HEK293 (cell line): ENCODE measurements around the gene SHOC2.

Experiments
- IKZF3 ChIP-seq: fragments of 450-650 bp; IDR thresholded peaks from 2 replicates; pipeline ENCODE4 v1.5.0; 2018; ENCODE audit warnings: missing biosample characterization, mild to moderate bottlenecking, missing genetic modification characterization, moderate library complexity
- ZNF24 ChIP-seq: fragments of 450-650 bp; formaldehyde crosslinking; IDR thresholded peaks from 2 replicates; pipeline ENCODE4 v1.5.1; 2016; ENCODE audit warnings: missing biosample characterization, missing genetic modification characterization
- TF ChIP-seq, protein P1 (sequence below): fragments of 450-650 bp; formaldehyde crosslinking; IDR thresholded peaks from 2 replicates; pipeline ENCODE4 v1.5.1; 2016; ENCODE audit warnings: missing biosample characterization, missing genetic modification characterization
- TF ChIP-seq, protein P2 (sequence below): fragments of 450-650 bp; formaldehyde crosslinking; IDR thresholded peaks from 2 replicates; pipeline ENCODE4 v1.5.1; 2016; ENCODE audit warnings: missing biosample characterization, missing genetic modification characterization
- TF ChIP-seq, protein P3 (sequence below): fragments of 450-650 bp; formaldehyde crosslinking; IDR thresholded peaks from 2 replicates; pipeline ENCODE4 v1.5.1; 2016; ENCODE audit warnings: missing biosample characterization, missing genetic modification characterization

DNA sequence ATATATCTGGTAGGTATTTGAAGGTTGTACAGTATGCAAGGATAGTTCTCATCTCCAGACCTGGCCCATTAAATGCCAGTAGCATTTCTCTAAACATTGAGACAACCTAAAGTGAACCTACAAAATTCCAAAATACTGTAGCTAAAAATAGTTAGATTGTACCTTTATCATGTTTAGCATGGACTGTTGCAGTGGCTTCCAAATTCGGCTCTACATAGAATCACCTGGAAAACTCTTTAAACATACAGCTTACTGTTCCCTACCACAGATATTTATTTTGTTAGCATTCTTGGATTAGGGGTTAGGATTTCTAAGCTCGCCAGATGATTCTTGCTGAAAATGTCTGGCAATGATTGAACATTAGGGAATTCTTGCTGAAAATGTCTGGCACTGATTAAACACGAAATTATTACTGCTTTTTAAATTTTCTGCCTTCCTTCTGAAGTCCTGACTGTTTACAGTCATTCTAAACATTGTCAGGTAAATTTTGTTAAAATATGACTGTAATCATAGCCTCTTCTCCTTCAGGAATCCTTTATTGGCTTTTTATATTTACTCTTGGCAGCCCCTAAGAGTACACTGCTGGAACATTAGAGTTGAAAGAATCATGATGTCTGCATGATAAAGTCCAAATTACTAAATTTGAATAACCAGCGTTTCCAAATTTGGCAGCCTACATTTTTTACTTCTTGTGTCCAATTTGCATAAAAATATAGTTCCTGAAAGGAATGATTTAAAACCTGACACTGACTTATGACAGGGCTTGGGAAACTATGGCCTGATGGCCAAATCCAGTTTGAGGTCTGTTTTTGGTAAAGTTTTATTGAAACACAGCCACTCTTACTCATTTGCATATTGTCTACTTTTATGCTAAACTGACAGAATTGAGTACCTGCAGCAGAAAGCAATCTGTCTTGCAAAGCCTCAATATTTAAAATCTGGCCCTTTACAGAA, 40.3 kb downstream of the SHOC2 start:
- TF ChIP-seq, protein P1, sequence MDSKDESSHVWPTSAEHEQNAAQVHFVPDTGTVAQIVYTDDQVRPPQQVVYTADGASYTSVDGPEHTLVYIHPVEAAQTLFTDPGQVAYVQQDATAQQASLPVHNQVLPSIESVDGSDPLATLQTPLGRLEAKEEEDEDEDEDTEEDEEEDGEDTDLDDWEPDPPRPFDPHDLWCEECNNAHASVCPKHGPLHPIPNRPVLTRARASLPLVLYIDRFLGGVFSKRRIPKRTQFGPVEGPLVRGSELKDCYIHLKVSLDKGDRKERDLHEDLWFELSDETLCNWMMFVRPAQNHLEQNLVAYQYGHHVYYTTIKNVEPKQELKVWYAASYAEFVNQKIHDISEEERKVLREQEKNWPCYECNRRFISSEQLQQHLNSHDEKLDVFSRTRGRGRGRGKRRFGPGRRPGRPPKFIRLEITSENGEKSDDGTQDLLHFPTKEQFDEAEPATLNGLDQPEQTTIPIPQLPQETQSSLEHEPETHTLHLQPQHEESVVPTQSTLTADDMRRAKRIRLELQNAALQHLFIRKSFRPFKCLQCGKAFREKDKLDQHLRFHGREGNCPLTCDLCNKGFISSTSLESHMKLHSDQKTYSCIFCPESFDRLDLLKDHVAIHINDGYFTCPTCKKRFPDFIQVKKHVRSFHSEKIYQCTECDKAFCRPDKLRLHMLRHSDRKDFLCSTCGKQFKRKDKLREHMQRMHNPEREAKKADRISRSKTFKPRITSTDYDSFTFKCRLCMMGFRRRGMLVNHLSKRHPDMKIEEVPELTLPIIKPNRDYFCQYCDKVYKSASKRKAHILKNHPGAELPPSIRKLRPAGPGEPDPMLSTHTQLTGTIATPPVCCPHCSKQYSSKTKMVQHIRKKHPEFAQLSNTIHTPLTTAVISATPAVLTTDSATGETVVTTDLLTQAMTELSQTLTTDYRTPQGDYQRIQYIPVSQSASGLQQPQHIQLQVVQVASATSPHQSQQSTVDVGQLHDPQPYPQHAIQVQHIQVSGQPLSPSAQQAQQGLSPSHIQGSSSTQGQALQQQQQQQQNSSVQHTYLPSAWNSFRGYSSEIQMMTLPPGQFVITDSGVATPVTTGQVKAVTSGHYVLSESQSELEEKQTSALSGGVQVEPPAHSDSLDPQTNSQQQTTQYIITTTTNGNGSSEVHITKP (tag by site-specific recombination) = no peak
- TF ChIP-seq IKZF3 (tag by site-specific recombination) = no peak
- no peak for TF ChIP-seq ZNF24
- TF ChIP-seq, protein P2, sequence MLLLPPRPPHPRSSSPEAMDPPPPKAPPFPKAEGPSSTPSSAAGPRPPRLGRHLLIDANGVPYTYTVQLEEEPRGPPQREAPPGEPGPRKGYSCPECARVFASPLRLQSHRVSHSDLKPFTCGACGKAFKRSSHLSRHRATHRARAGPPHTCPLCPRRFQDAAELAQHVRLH (tag by site-specific recombination) = no peak
- TF ChIP-seq, protein P3, sequence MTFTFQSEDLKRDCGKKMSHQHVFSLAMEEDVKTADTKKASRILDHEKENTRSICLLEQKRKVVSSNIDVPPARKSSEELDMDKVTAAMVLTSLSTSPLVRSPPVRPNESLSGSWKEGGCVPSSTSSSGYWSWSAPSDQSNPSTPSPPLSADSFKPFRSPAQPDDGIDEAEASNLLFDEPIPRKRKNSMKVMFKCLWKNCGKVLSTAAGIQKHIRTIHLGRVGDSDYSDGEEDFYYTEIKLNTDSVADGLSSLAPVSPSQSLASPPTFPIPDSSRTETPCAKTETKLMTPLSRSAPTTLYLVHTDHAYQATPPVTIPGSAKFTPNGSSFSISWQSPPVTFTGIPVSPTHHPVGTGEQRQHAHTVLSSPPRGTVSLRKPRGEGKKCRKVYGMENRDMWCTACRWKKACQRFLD = no peak
